Raji (cell line): Measurements from ENCODE around the gene GPER1.

Experiments used
- POLR2A ChIP-seq: IDR thresholded peaks from 2 replicates; pipeline ENCODE4 v1.6.1; 2011; ENCODE audit warnings: low read depth, low read length, control low read depth; ENCODE audit not compliant: insufficient read depth

GPER1 gene

DNA sequence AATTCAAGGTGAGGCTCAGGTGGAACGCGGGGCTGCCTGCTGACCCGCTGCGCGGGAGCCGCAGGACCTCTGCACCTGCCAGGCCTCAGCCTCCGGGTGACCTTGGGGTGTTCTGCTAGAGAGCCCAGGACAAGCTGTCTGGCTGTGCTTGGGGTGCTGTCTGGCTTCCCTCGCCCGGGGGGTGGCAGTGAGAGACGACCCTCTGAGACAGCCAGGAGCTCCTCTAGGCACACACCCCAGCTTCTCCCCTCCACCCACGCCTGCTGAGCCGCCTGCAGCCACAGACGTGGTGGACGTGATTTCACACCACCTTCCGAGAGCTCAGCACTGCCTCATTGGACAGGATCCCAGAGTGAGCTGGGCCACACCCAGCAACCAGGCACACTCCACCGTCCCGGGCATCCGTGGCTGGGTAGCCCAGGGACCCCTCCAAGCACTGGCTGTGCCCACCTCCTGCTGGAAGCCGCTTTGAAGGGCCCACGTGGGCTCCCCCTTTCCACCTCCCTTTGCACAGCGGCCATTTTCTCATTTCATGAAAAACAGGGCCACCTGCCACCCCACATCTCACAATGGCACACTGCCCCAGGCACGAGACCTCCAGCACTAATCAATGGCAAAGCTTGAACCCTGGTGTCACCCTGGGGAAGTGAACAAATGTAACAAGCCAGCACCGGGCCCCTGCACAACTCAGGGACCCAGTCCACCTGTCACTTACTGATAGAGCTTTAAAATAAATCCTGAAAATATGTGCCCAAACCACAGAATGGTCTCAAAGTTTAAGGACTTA, 37.1 kb downstream of the GPER1 start:
- TF ChIP-seq POLR2A, result no peak

DNA sequence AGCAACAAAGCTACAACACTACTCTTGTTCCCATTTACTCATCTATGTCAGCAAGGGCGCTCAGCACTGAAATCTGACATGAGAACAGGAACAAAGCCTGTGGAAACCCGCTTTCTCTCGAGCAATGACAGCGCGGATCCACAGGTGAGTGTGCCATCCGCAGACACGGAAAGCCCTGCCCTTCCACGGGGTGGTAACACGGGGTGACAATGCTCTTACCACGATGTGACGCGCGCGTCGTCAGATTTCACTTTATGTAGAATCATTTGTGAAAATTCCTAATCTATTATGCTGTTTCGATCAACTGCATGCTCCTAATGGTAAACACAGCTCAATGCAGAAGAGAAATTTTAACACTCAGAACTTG, 37.7 kb downstream of the GPER1 start:
- no peak for TF ChIP-seq POLR2A

DNA sequence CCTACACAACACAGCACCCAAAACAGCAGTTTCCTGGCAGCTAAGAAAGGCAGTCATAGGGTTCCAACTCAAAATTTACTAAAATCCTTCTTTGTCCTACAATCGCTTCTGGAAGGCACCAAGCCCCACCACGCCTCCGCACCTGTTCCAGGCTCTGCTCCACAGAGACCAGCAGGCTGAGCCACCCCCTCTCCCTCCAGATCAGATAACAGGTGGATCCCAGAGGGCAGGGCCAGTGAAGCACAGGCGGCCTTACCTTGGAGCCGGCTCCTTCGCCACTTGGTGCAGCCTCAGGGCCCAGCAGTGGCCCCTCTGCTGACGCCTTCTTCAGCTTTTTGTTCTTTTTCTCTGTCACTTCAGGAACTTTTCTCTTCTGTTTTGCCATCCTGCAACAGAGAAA, 39.1 kb downstream of the GPER1 start:
- no peak for TF ChIP-seq POLR2A

DNA sequence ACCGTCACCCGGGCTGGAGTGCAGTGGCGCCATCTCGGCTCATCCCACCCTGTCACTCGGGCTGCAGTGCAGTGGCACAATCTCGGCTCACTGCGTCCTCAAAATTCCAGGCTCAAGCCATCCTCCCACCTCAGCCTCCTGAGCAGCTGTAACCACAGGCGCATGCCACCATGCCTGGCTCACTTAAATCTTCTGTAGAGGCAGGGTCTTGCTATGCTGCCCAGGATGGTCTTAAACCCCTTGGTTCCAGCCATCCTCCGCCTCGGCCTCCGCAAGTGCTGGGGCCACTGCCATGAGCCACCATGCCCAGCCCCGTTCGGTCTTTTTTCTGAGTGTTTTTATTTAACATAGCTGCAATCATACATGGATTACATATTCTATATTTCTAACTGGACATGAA, 41.5 kb downstream of the GPER1 start:
- TF ChIP-seq POLR2A, result no peak

DNA sequence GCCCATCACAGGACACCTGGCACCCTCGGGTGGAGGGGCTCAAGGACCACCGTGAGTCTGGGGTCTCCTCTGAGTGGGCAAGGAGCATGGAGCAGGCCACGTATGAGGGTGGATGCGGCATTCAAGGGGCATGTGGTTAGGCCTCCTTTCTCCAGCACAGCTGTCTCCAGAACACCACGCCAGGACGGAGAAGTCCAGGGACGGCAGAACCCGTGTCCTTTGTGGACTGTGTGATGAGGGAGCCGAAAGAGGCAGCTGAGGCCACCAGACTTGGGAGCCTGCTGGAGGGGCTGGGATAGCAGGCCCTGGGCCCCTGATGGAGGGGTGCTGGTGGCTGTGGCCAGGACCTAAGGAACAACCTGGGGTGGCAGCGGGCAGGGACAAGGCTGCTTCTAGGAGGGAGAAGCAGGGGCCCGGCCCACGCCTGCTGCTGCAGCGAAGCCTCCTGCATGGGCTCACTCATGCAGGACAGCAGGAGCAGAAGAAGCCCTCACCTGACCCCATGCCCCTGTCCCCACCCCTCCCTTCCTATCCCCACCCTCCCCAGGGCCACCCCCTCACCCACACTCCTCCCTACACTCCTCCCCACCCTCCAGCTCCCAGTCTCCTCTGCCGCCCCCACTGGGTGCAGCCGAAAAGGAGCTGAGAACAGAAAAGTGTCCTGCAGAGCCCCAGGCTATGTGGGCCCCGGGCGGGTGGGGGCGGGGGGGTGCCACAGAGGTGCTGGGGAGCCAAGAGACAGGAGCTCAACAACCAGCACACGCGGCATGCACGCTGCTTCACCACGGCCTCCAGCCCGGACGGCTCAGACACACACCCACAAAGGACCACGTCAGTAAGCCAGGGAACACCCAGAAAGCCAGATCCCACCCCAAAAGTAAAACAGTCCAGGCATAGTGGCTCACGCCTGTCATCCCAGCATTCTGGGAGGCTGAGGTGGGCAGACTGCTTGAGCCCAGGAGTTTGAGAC, 42.4 kb downstream of the GPER1 start:
- TF ChIP-seq POLR2A, result no peak

DNA sequence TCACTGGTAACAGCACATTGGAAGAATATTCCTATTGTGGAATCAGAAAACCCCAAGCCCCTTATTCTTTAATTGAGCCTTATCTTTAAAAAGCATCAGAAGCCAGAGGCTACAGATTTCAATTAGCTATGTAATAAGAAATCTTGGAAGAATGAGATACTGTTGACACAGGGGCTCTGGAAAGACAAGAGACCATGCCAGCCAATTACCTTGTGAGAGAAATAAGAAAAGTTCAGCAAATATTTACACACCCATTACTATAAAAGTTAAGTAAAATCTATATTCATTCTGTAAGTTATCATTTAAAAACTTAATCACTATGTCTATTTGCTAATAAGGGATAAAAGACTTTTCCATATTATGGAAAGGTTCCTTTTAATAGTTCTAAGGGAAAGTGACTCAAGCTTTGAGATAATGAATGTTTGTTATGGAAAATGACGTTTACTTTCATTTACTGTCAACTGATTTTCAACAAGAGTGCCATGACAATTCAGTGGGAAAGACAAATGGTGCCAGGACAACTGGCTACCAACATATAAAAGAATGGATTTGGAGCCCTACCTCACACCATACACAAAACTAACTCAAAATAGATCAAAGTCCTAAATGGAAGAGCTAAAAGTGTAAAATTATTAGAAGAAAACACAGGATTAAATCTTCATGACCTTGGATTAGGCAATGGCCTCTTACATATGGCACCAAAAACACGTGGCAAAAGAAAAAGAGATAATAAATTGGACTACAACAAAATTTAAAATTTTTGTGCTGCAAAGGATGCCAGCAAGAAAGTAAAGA, 43.8 kb downstream of the GPER1 start:
- TF ChIP-seq POLR2A, result no peak

DNA sequence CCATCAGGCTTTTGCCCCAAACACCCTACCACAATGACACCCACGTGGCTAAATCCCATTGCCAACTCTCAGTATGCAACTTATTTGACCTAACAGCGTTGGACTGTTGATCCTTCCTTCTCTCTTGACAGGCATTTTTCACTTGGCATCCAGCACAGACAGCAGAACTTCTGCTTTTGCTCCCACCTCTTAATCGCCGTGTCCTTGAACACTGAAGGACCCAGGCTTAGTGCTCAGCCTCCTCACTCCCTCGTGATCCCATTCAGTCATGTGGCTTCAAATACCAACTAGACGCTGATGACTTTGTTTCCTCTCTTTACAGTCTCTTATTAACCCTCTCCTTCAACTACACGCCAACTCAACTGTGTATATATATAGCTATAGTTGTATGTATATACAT, 47.0 kb downstream of the GPER1 start:
- no peak for TF ChIP-seq POLR2A

DNA sequence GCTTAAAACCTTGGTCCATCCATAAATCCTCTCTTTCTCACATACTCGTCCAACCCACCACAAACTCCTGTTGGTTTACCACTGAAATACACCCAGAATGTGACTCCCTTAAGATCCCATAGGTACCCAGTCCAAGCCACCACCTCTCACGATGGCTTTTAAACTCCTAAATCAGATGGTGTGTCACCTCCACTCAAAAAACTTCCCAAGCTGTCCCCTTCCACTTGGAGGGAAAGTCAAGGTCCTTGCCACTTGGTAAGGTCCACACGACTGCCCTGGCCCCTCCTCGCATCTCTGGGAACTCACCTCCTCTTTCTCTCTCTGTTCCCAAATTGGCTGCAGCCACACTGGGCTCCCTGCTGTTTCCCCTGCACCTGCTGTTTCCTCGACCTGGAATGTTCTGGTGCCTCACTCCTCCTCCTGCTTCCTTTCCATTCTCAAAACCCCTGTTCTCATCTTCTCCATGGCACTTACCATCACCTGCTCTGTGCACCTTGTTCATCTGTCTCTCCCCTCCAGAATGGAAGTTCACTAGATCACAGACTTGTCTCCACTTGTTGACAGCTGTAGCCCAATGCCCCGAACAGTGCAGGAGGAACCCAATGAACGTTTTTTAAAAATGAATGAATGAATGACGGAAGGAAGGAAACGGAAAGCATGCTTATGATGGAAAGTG, 49.1 kb downstream of the GPER1 start:
- TF ChIP-seq POLR2A, result no peak

DNA sequence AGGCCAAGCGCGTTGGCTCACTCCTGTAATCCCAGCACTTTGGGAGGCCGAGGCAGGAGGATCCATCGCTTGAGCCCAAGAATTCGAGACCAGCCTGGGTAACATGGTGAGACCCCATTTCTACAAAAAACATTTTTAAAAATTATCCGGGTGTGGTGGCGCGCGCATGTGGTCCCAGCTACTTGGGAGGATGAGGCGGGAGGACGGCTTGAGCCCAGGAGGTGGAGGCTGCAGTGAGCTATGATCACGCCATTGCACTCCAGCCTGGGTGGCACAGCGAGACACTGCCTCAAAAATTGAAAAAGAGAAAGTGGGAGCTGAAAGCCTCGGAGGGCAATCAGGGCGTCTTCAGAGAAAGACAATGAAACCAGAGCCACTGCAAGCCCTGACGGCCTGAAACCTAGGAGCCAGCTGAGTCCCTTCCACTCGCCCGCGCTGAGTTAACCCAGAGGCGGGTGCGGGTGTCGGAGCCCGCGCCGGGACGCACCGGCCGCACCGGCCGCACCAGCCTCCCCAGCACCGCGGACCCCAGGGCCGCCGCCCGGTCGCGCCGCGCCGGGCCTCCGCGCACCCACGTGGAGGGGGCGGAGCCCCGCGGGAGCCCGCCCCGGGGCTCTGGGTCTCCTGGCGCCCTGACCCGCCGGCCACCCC, 49.7 kb downstream of the GPER1 start:
- TF ChIP-seq POLR2A, result no peak

DNA sequence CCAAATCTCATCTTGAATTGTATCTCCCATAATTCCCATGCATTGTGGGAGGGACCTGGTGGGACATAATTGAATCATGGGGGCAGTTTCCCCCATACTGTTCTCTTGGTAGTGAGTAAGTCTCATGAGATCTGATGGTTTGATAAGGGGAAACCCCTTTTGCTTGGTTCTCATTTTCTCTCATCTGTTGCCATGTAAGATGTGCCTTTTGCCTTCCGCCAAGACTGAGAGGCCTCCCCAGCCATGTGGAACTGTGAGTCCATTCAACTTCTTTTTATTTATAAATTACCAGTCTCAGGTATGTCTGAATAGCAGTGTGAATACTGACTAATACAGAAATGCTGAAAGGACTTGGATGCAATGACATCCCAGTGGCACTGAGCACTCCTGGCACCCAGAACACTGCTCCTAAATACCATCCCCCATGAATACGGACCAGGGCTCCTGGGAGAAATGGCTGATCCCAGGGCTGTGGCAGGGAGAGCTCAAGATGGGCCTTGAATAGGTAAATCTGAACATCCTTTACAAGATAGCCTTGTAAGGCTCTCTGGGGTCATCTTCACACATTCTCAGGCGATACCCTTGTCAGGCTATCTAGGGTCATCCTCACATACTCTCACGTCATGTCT, 52.7 kb downstream of the GPER1 start:
- TF ChIP-seq POLR2A, result no peak

DNA sequence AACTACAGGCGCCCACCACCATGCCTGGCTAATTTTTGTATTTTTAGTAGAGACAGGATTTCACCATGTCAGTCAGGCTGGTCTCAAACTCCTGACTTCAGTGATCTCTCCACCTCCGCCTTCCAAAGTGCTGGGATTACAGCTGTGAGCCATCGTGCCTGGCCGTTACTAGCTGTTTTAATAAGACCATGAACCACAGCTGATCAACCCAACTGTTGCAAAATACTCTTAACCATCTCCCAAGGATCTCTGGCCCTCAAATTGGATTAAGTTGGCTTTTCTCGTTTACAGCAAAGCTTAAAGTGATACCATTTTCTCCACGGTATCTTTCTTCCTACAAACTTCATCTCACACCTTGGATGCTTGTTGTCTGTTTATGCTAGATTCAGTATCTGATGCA, 53.7 kb downstream of the GPER1 start:
- TF ChIP-seq POLR2A, result no peak

DNA sequence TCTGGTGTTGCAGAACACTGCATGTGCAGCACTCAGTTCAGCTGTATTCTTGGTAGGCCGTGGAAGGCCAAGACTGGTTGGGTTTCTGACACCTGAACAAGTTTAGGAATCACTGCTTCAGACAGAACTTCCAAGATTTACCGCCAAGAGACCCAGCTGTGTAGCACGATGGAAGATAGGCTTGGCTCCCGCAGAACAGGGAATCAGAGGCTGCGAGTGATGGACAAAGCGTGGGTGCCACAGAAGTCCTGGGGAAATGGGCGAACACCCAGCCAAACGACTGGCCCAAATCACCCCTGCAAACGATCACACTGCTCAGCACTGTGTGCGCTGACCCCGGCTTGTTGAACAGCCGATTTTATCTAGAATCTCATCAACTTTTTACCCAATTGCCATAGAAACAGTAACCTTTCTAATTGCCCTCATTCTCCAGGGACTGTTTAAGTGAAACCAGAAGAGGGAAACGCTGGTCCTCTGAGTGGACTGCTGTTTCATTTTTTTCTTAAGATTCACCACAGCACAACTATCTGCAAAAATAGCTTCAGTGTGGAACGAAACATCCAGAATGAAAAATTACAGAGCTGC, 54.2 kb downstream of the GPER1 start:
- TF ChIP-seq POLR2A, result no peak
